Glutamatergic neuron (in vitro differentiated cells): ENCODE results near the gene NDP. TPM values are rescaled to one million over a fixed set of nuclear protein-coding genes. Genes with fewer than 3 reads are reported as not detected.

Source experiments
- DNase-seq: peaks from one replicate; pipeline ENCODE4 v3.0.0; 2022
- H3K27ac Mint-ChIP-seq: one replicate; pipeline ENCODE4 v1.8.0; 2020; ENCODE audit warnings: mild to moderate bottlenecking, mixed read lengths, inconsistent platforms; ENCODE audit not compliant: unreplicated experiment
- H3K27me3 Mint-ChIP-seq: one replicate; pipeline ENCODE4 v1.8.0; 2020; ENCODE audit warnings: mild to moderate bottlenecking, moderate library complexity, mixed read lengths, inconsistent platforms; ENCODE audit not compliant: unreplicated experiment
- H3K36me3 Mint-ChIP-seq: one replicate; pipeline ENCODE4 v1.8.0; 2020; ENCODE audit warnings: mild to moderate bottlenecking, mixed read lengths, inconsistent platforms; ENCODE audit not compliant: unreplicated experiment
- H3K4me1 Mint-ChIP-seq: one replicate; pipeline ENCODE4 v1.8.0; 2020; ENCODE audit warnings: mild to moderate bottlenecking, low read depth, mixed read lengths, inconsistent platforms; ENCODE audit not compliant: unreplicated experiment
- H3K4me3 Mint-ChIP-seq: one replicate; pipeline ENCODE4 v1.8.0; 2020; ENCODE audit warnings: mild to moderate bottlenecking, mixed read lengths, inconsistent platforms; ENCODE audit not compliant: unreplicated experiment
- H3K9me3 Mint-ChIP-seq: one replicate; pipeline ENCODE4 v1.8.0; 2020; ENCODE audit warnings: mild to moderate bottlenecking, moderate library complexity, mixed read lengths, inconsistent platforms; ENCODE audit not compliant: unreplicated experiment
- CTCF ChIP-seq: fragments of 200-600 bp; sonication (generic); IDR thresholded peaks from one replicate; pipeline ENCODE4 v1.5.0; 2021; ENCODE audit not compliant: partially characterized antibody, unreplicated experiment
- total RNA-seq: library from RNA; stranded (reverse); fragmentation: NEBNext Ultra II Directional; extraction: Animal tissue kit (Norgen Biotek cat#: 25700); gene quantifications from one replicate; pipeline ENCODE4 v1.2.1, GENCODE V29; 2021; ENCODE audit not compliant: unreplicated experiment

The NDP gene
- total RNA-seq, 1 donor from 2014 or later: not detected

- Mint-ChIP-seq H3K4me1 (no peaks in the 10 kb centered on the region), H3K27ac (no peak overlapping the region), H3K4me3 (no peak overlapping the region), H3K27me3 (peaks cover 3% of the 10 kb centered on the region), H3K36me3 (no peaks in the 10 kb centered on the region), H3K9me3 (no peaks in the 10 kb centered on the region)
- no peak for TF ChIP-seq CTCF
- DNase-seq: no peak
Observed at GRCh38 chrX:43899878-43900815, 73.0 kb downstream of the NDP start.

Other genes starting within 250 kb of the NDP start
- gene MAOB, start 90.9 kb downstream of the NDP start, total RNA-seq: not detected